OCI-LY1 (cell line): Measurements from ENCODE around the gene PREX1.

Source experiments
- CTCF ChIP-seq: fragments of 200-600 bp; sonication (generic), shearing (Covaris generic); IDR thresholded peaks from 2 replicates; pipeline ENCODE4 v1.5.1; 2017; ENCODE audit warnings: mild to moderate bottlenecking, antibody characterized with exemption, low read length, moderate library complexity, mixed read lengths
- EZH2 ChIP-seq: fragments of 200-600 bp; sonication (generic), shearing (Covaris generic); IDR thresholded peaks from 2 replicates; pipeline ENCODE4 v1.8.0; 2017; ENCODE audit warnings: borderline replicate concordance, mixed run types, mild to moderate bottlenecking, antibody characterized with exemption, low read length, moderate library complexity, mixed read lengths

GRCh38 chr20:48819821-48820648, 7.8 kb downstream of the PREX1 start:
- TF ChIP-seq CTCF (no peak), EZH2 (no peak)
